ENCODE measurements around the gene FAM170B.

Gene FAM170B

DNA sequence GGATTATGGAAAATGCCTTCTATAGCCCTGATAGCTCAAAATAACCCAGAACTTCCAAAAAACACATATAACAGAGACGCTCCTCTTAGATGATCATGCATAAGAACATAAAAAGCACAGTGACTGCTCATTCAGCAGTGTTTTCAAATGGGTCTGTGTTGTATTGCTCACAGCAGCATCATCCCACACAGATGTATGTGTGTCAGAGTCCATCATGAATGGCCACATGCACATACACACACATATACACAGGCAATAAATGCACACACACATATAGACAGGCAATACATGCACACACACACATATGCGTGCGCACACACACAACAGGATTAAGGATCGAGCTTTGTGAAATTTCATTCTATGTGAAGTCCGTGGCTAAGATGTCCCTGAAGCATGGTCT lies 28.2 kb upstream of the FAM170B start:
- ATAC-seq = no peak

DNA sequence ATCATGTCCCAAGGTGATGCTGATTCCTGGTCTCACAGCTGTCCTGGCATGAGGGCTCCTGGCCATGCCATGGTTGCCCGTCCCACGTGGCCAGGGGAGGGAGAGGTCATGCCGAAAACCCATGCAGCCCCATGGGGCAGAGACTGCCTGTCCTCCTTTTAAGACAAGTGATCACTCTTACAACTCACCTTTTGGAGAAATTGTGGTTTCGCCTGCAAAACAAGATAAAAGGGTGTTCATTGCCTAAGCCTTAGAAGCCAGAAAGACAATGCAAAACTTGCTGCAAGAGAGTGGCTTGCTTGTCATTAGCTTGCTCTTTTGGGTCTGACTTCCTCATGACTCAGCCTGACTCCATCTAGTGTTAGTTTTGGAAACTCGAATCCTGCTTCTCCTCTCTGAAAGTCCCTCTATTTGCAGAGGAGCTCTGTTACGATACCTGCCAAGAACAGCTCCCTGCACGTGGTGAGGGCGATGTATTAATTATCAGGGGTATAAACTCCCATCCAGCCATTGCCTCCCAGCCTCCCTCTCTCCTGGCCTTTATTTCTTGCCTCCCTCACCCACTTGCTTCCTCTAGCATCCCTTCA lies 27.7 kb upstream of the FAM170B start:
- no peak for ATAC-seq
- TF ChIP-seq TOX (CRISPR knock-in tag; IDR thresholded peaks at IDR 0.05; ENCODE audit: borderline replicate concordance) = no peak

More for the DNA sequence above, 28.2 kb upstream of the FAM170B start:
- TF ChIP-seq ZFP3 (CRISPR knock-in tag; IDR thresholded peaks at IDR 0.05) (no peak), ZNF70 (CRISPR knock-in tag; IDR thresholded peaks at IDR 0.05) (no peak)

GRCh38 chr10:49160814-49161213 lies 27.0 kb upstream of the FAM170B start:
- TF ChIP-seq GLIS3 (CRISPR knock-in tag; IDR thresholded peaks at IDR 0.05) = no peak
- TF ChIP-seq PPARA (CRISPR knock-in tag; IDR thresholded peaks at IDR 0.05; ENCODE audit: borderline replicate concordance) = no peak
- no peak for TF ChIP-seq SNAI2 (CRISPR knock-in tag; IDR thresholded peaks at IDR 0.05)
- no peak for TF ChIP-seq ZFP3 (CRISPR knock-in tag; IDR thresholded peaks at IDR 0.05)
- no peak for TF ChIP-seq ZNF70 (CRISPR knock-in tag; IDR thresholded peaks at IDR 0.05)
- no peak for TF ChIP-seq ZNF8 (CRISPR knock-in tag; IDR thresholded peaks at IDR 0.05)
- TF ChIP-seq ZC3H10 (CRISPR knock-in tag; IDR thresholded peaks at IDR 0.05) = no peak
- no peak for TF ChIP-seq TCF4 (CRISPR knock-in tag; IDR thresholded peaks at IDR 0.05; ENCODE audit: borderline replicate concordance)
- TF ChIP-seq, protein P1, sequence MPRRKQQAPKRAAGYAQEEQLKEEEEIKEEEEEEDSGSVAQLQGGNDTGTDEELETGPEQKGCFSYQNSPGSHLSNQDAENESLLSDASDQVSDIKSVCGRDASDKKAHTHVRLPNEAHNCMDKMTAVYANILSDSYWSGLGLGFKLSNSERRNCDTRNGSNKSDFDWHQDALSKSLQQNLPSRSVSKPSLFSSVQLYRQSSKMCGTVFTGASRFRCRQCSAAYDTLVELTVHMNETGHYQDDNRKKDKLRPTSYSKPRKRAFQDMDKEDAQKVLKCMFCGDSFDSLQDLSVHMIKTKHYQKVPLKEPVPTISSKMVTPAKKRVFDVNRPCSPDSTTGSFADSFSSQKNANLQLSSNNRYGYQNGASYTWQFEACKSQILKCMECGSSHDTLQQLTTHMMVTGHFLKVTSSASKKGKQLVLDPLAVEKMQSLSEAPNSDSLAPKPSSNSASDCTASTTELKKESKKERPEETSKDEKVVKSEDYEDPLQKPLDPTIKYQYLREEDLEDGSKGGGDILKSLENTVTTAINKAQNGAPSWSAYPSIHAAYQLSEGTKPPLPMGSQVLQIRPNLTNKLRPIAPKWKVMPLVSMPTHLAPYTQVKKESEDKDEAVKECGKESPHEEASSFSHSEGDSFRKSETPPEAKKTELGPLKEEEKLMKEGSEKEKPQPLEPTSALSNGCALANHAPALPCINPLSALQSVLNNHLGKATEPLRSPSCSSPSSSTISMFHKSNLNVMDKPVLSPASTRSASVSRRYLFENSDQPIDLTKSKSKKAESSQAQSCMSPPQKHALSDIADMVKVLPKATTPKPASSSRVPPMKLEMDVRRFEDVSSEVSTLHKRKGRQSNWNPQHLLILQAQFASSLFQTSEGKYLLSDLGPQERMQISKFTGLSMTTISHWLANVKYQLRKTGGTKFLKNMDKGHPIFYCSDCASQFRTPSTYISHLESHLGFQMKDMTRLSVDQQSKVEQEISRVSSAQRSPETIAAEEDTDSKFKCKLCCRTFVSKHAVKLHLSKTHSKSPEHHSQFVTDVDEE (CRISPR knock-in tag; IDR thresholded peaks at IDR 0.05) = no peak
- no peak for TF ChIP-seq ARNTL (CRISPR knock-in tag; IDR thresholded peaks at IDR 0.05; ENCODE audit: borderline replicate concordance, low read depth)
- no peak for TF ChIP-seq CSDC2 (CRISPR knock-in tag; IDR thresholded peaks at IDR 0.05)
- TF ChIP-seq RARB (CRISPR knock-in tag; IDR thresholded peaks at IDR 0.05) = no peak
- no peak for TF ChIP-seq ESRRG (CRISPR knock-in tag; IDR thresholded peaks at IDR 0.05)
- TF ChIP-seq, protein P2, sequence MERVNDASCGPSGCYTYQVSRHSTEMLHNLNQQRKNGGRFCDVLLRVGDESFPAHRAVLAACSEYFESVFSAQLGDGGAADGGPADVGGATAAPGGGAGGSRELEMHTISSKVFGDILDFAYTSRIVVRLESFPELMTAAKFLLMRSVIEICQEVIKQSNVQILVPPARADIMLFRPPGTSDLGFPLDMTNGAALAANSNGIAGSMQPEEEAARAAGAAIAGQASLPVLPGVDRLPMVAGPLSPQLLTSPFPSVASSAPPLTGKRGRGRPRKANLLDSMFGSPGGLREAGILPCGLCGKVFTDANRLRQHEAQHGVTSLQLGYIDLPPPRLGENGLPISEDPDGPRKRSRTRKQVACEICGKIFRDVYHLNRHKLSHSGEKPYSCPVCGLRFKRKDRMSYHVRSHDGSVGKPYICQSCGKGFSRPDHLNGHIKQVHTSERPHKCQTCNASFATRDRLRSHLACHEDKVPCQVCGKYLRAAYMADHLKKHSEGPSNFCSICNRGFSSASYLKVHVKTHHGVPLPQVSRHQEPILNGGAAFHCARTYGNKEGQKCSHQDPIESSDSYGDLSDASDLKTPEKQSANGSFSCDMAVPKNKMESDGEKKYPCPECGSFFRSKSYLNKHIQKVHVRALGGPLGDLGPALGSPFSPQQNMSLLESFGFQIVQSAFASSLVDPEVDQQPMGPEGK (CRISPR knock-in tag; IDR thresholded peaks at IDR 0.05; ENCODE audit: borderline replicate concordance) = no peak
- no peak for TF ChIP-seq ISL1 (CRISPR knock-in tag; IDR thresholded peaks at IDR 0.05)
- TF ChIP-seq BACH2 (CRISPR knock-in tag; IDR thresholded peaks at IDR 0.05; ENCODE audit: borderline replicate concordance) = no peak
- no peak for TF ChIP-seq POU6F1 (CRISPR knock-in tag; IDR thresholded peaks at IDR 0.05; ENCODE audit: borderline replicate concordance, low read depth)
- TF ChIP-seq ZNF565 (CRISPR knock-in tag; conservative IDR thresholded peaks at IDR 0.05; ENCODE audit: low read depth) = no peak
- no peak for ATAC-seq

DNA sequence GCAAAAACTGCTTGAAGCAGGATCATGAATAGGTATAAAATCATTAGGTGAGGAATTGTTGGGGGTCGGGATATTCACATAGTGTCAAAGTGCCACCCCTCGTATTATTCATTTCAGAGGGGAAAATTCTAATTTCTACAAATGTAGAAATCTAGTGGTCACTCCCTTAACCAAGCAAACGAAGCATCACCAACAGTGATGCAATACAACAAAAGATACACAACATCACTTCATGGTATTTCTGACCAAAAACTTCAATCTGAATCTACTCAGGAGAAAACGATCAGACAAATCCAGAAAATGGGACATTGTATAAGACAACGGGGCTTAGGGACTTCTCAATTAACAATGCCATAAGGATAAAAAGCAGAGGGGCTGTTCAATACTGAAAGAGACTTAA lies 26.3 kb upstream of the FAM170B start:
- TF ChIP-seq SNAI2 (CRISPR knock-in tag; IDR thresholded peaks at IDR 0.05) (no peak), GLIS3 (CRISPR knock-in tag; IDR thresholded peaks at IDR 0.05) (no peak), CREB5 (CRISPR knock-in tag; IDR thresholded peaks at IDR 0.05; ENCODE audit: low read depth) (no peak), ZNF70 (CRISPR knock-in tag; IDR thresholded peaks at IDR 0.05) (no peak), ZFP3 (CRISPR knock-in tag; IDR thresholded peaks at IDR 0.05) (no peak), CSDC2 (CRISPR knock-in tag; IDR thresholded peaks at IDR 0.05) (no peak), TCF4 (CRISPR knock-in tag; IDR thresholded peaks at IDR 0.05; ENCODE audit: borderline replicate concordance) (no peak), ZNF565 (CRISPR knock-in tag; conservative IDR thresholded peaks at IDR 0.05; ENCODE audit: low read depth) (no peak), BACH2 (CRISPR knock-in tag; IDR thresholded peaks at IDR 0.05; ENCODE audit: borderline replicate concordance) (no peak), ARNTL (CRISPR knock-in tag; IDR thresholded peaks at IDR 0.05; ENCODE audit: borderline replicate concordance, low read depth) (no peak), ISL1 (CRISPR knock-in tag; IDR thresholded peaks at IDR 0.05) (no peak), ZFP30 (CRISPR knock-in tag; IDR thresholded peaks at IDR 0.05) (no peak), ZC3H10 (CRISPR knock-in tag; IDR thresholded peaks at IDR 0.05) (no peak), RARB (CRISPR knock-in tag; IDR thresholded peaks at IDR 0.05) (no peak)
- ATAC-seq = no peak

Data from SK-N-SH treated with all-trans-retinoic acid at 6 μM for 48 hours (cell line).